Measurements from ENCODE around the gene SPECC1.
"Not testable (repeated sequence)": the region's sequence is repeated elsewhere in the genome, so short reads cannot be mapped to it uniquely, and the experiment has no call there.

Gene SPECC1

GRCh38 chr17:20103454-20104446, 94.6 kb downstream of the SPECC1 start:
- DNase-seq (ENCODE audit: low spot score): no peak
- TF ChIP-seq CTCF (IDR thresholded peaks at IDR 0.05; ENCODE audit: extremely low read depth, missing control alignments): no peak

- TF ChIP-seq CTCF (IDR thresholded peaks at IDR 0.05; ENCODE audit: extremely low read depth, missing control alignments): no peak
- no peak for DNase-seq (ENCODE audit: low spot score)
These were observed 96.6 kb downstream of the SPECC1 start for GRCh38 chr17:20105539-20106280.

GRCh38 chr17:20106446-20106845, 97.3 kb downstream of the SPECC1 start:
- not testable (repeated sequence) for DNase-seq (ENCODE audit: low spot score)

- TF ChIP-seq CTCF (IDR thresholded peaks at IDR 0.05; ENCODE audit: extremely low read depth, missing control alignments): no peak
- no peak for DNase-seq (ENCODE audit: low spot score)
These were observed 99.9 kb downstream of the SPECC1 start for GRCh38 chr17:20109076-20109475.

GRCh38 chr17:20111538-20111937, 102.4 kb downstream of the SPECC1 start:
- TF ChIP-seq CTCF (IDR thresholded peaks at IDR 0.05; ENCODE audit: extremely low read depth, missing control alignments): no peak
- DNase-seq (ENCODE audit: low spot score): no peak

- TF ChIP-seq CTCF (IDR thresholded peaks at IDR 0.05; ENCODE audit: extremely low read depth, missing control alignments): no peak
- no peak for DNase-seq (ENCODE audit: low spot score)
These were observed 105.3 kb downstream of the SPECC1 start for GRCh38 chr17:20114466-20114865.

GRCh38 chr17:20116683-20117309, 107.6 kb downstream of the SPECC1 start:
- TF ChIP-seq CTCF (IDR thresholded peaks at IDR 0.05; ENCODE audit: extremely low read depth, missing control alignments): peak; percentile 55
- peak; percentile 53 for DNase-seq (ENCODE audit: low spot score)

Data from GM20000 (cell line).